Posterior cingulate gyrus (tissue), 11 donors: Measurements from ENCODE around the gene KCNH2.
"Not testable (repeated sequence)": the region's sequence is repeated elsewhere in the genome, so short reads cannot be mapped to it uniquely, and the experiment has no call there.

ENCODE experiments used
- DNase-seq, 10 donors: peaks; one replicate each; pipeline versions ENCODE4 v3.0.0 to v3.0.0-alpha.2; 2020 to 2021; ENCODE audit warnings: mixed read lengths in 3 of 10
- intact Hi-C: fragments of 100-400 bp; cut with DNase I; formaldehyde crosslinking; loops from one replicate; pipeline ENCODE4 v1.15.1; 2023

The KCNH2 gene

GRCh38 chr7:150978126-150978789 lies at the start of gene KCNH2:
TSS of gene KCNH2 (minus strand) at chr7:150978321. CDS start at chr7:150977913, 408 bp downstream.
- intact Hi-C loops = no loop called here
- DNase-seq = peak in 9 of 10 donors; percentile 58 to 94 (median 68)

GRCh38 chr7:151027728-151028130 lies 49.6 kb upstream of the KCNH2 start:
- intact Hi-C loops = loop anchor here (1.0 to 2.0 kb wide), 2 partner anchors 31 to 59 kb away; partner anchors contain the start of gene AGAP3
- DNase-seq = not testable (repeated sequence)

- DNase-seq, intact Hi-C loops: not testable (repeated sequence)
Observed at GRCh38 chr7:151026771-151027727, 48.9 kb upstream of the KCNH2 start.

- no peak for DNase-seq
- intact Hi-C loops = no loop called here
Observed at GRCh38 chr7:151025924-151026671, 48.0 kb upstream of the KCNH2 start.

- no peak for DNase-seq
- intact Hi-C loops = no loop called here
Observed at GRCh38 chr7:151024435-151025056, 46.4 kb upstream of the KCNH2 start, which contains the start of gene ATG9B. TSS of gene ATG9B (minus strand) at chr7:151024494. CDS start at chr7:151024423, 71 bp downstream.

GRCh38 chr7:151023232-151023631 lies 45.1 kb upstream of the KCNH2 start:
- intact Hi-C loops = no loop called here
- DNase-seq = peak in 1 of 10 donors; percentile 66

GRCh38 chr7:151020231-151020630 lies 42.1 kb upstream of the KCNH2 start:
- no peak for DNase-seq
- intact Hi-C loops = no loop called here

- peak in 2 of 10 donors; percentile 64 to 82 for DNase-seq
- intact Hi-C loops = no loop called here
Observed at GRCh38 chr7:151019130-151019447, 41.0 kb upstream of the KCNH2 start.

- intact Hi-C loops = no loop called here
- DNase-seq = peak in 6 of 10 donors; percentile 22 to 91 (median 34)
Observed at GRCh38 chr7:151018421-151019129, 40.5 kb upstream of the KCNH2 start.

GRCh38 chr7:151017953-151018420 lies 39.9 kb upstream of the KCNH2 start:
- intact Hi-C loops = no loop called here

GRCh38 chr7:151017370-151017952 lies 39.3 kb upstream of the KCNH2 start:
- intact Hi-C loops = no loop called here
- no peak for DNase-seq

More at GRCh38 chr7:151017953-151018420, 39.9 kb upstream of the KCNH2 start:
- peak; percentile 39 to 96 (median 75) for DNase-seq

- intact Hi-C loops = no loop called here
- DNase-seq = no peak
Observed at GRCh38 chr7:151016942-151017341, 38.8 kb upstream of the KCNH2 start.

GRCh38 chr7:151016505-151016904 lies 38.4 kb upstream of the KCNH2 start:
- intact Hi-C loops = no loop called here
- DNase-seq = peak in 1 of 10 donors; percentile 35

GRCh38 chr7:151015967-151016366 lies 37.8 kb upstream of the KCNH2 start:
- no peak for DNase-seq
- intact Hi-C loops = no loop called here

GRCh38 chr7:151014950-151015349 lies 36.8 kb upstream of the KCNH2 start:
- intact Hi-C loops = no loop called here
- no peak for DNase-seq

- intact Hi-C loops = loop anchor here (1.0 kb wide), 1 partner anchor 97 kb away; no protein-coding TSS in a partner anchor
- peak; percentile 63 to 99 (median 86) for DNase-seq
Observed at GRCh38 chr7:151013733-151014497, 35.8 kb upstream of the KCNH2 start.

GRCh38 chr7:151013356-151013732 lies 35.2 kb upstream of the KCNH2 start:
- no peak for DNase-seq
- intact Hi-C loops = loop anchor here (1.0 kb wide), 1 partner anchor 98 kb away; no protein-coding TSS in a partner anchor

GRCh38 chr7:151012911-151013347 lies 34.8 kb upstream of the KCNH2 start:
- intact Hi-C loops = loop anchor here (1.0 kb wide), 1 partner anchor 98 kb away; no protein-coding TSS in a partner anchor
- peak in 1 of 10 donors; percentile 80 for DNase-seq
